H9 (cell line): Measurements from ENCODE around the gene SCNN1B. TPM values are rescaled to one million over a fixed set of nuclear protein-coding genes. Genes with fewer than 3 reads are reported as not detected.

Source experiments
- DNase-seq: peaks from one replicate; pipeline ENCODE4 v3.0.0-alpha.2; 2017
- H2AFZ ChIP-seq: one replicate; pipeline ENCODE4 v1.6.1; 2013; ENCODE audit warnings: mild to moderate bottlenecking, low read length, control low read depth, moderate library complexity
- H2AK5ac ChIP-seq: 2 replicates; pipeline ENCODE4 v1.6.1; 2013; ENCODE audit warnings: low read length, control low read depth, mixed read lengths; ENCODE audit not compliant: insufficient read length
- H2BK120ac ChIP-seq: one replicate; pipeline ENCODE4 v1.6.1; 2013; ENCODE audit warnings: low read depth, mild to moderate bottlenecking, low read length, control low read depth, inconsistent platforms; ENCODE audit not compliant: poor library complexity, severe bottlenecking
- H2BK12ac ChIP-seq: 2 replicates; pipeline ENCODE4 v1.6.1; 2013; ENCODE audit warnings: low read length, control low read depth, mixed read lengths, low read depth; ENCODE audit not compliant: insufficient read length
- H2BK15ac ChIP-seq: 2 replicates; pipeline ENCODE4 v1.6.1; 2013; ENCODE audit warnings: low read depth, low read length, control low read depth
- H2BK20ac ChIP-seq: one replicate; pipeline ENCODE4 v1.6.1; 2013; ENCODE audit warnings: low read depth, mild to moderate bottlenecking, low read length, control low read depth, inconsistent platforms; ENCODE audit not compliant: poor library complexity, severe bottlenecking
- H2BK5ac ChIP-seq: 2 replicates; pipeline ENCODE4 v1.6.1; 2013; ENCODE audit warnings: low read length, control low read depth, mixed read lengths; ENCODE audit not compliant: insufficient read length
- H3K14ac ChIP-seq: 2 replicates; pipeline ENCODE4 v1.6.1; 2013; ENCODE audit warnings: low read length, control low read depth; ENCODE audit not compliant: insufficient read depth
- H3K18ac ChIP-seq: 2 replicates; pipeline ENCODE4 v1.6.1; 2013; ENCODE audit warnings: low read depth, mild to moderate bottlenecking, mixed read lengths, low read length, control low read depth; ENCODE audit not compliant: insufficient read length
- H3K23ac ChIP-seq: 2 replicates; pipeline ENCODE4 v1.6.1; 2013; ENCODE audit warnings: low read length, control low read depth, mixed read lengths, low read depth; ENCODE audit not compliant: insufficient read length
- H3K23me2 ChIP-seq: 2 replicates; pipeline ENCODE4 v1.6.1; 2013; ENCODE audit warnings: low read depth, mild to moderate bottlenecking, mixed read lengths, low read length, control low read depth; ENCODE audit not compliant: insufficient read length, poor library complexity, severe bottlenecking
- H3K27ac ChIP-seq: 2 replicates; pipeline ENCODE4 v1.5.1; 2013; ENCODE audit warnings: low read length, control low read depth, mixed read lengths, low read depth; ENCODE audit not compliant: insufficient read length
- H3K27me3 ChIP-seq: 2 replicates; pipeline ENCODE4 v1.6.1; 2013; ENCODE audit warnings: low read length, control low read depth, inconsistent platforms; ENCODE audit not compliant: insufficient read depth
- H3K4ac ChIP-seq: 2 replicates; pipeline ENCODE4 v1.6.1; 2013; ENCODE audit warnings: low read depth, mild to moderate bottlenecking, control low read depth, inconsistent platforms, low read length, moderate library complexity
- H3K4me1 ChIP-seq: 2 replicates; pipeline ENCODE4 v1.6.1; 2013; ENCODE audit warnings: low read length, control low read depth, inconsistent platforms; ENCODE audit not compliant: insufficient read depth
- H3K4me2 ChIP-seq: 2 replicates; pipeline ENCODE4 v1.6.1; 2013; ENCODE audit warnings: low read length, control low read depth, mixed read lengths; ENCODE audit not compliant: insufficient read length, insufficient read depth
- H3K56ac ChIP-seq: 2 replicates; pipeline ENCODE4 v1.6.1; 2013; ENCODE audit warnings: low read depth, mild to moderate bottlenecking, mixed read lengths, low read length, control low read depth; ENCODE audit not compliant: insufficient read length
- H3K79me1 ChIP-seq: 2 replicates; pipeline ENCODE4 v1.6.1; 2013; ENCODE audit warnings: low read depth, mild to moderate bottlenecking, moderate library complexity, low read length, control low read depth, inconsistent platforms; ENCODE audit not compliant: insufficient read depth, poor library complexity, severe bottlenecking
- H3K79me2 ChIP-seq: 2 replicates; pipeline ENCODE4 v1.6.1; 2013; ENCODE audit warnings: low read length, control low read depth, inconsistent platforms; ENCODE audit not compliant: insufficient read depth
- H3K9ac ChIP-seq: 2 replicates; pipeline ENCODE4 v1.6.1; 2013; ENCODE audit warnings: low read length, control low read depth, mixed read lengths; ENCODE audit not compliant: insufficient read length; ENCODE audit errors: extremely low read depth
- H3K9me3 ChIP-seq: one replicate; pipeline ENCODE4 v1.6.1; 2013; ENCODE audit warnings: low read depth, low read length, inconsistent platforms; ENCODE audit not compliant: control insufficient read depth
- H3T11ph ChIP-seq: one replicate; pipeline ENCODE4 v1.6.1; 2013; ENCODE audit warnings: mild to moderate bottlenecking, low read length, control low read depth, inconsistent platforms
- H4K20me1 ChIP-seq: one replicate; pipeline ENCODE4 v1.6.1; 2013; ENCODE audit not compliant: control insufficient read depth, insufficient read length, insufficient read depth
- H4K5ac ChIP-seq: 2 replicates; pipeline ENCODE4 v1.6.1; 2013; ENCODE audit warnings: low read depth, mild to moderate bottlenecking, mixed read lengths, low read length, control low read depth; ENCODE audit not compliant: insufficient read length
- H4K8ac ChIP-seq: replicated peaks from 2 replicates; pipeline ENCODE4 v1.6.1; 2013; ENCODE audit warnings: low read length, control low read depth, mixed read lengths, low read depth; ENCODE audit not compliant: insufficient read length
- H4K91ac ChIP-seq: 2 replicates; pipeline ENCODE4 v1.6.1; 2013; ENCODE audit warnings: low read depth, mild to moderate bottlenecking, moderate library complexity, mixed read lengths, low read length, control low read depth; ENCODE audit not compliant: insufficient read length
- H3K27ac Mint-ChIP-seq, 3 experiments: 2 replicates in 2 of 3; 3 replicates in 1 of 3; pipeline ENCODE4 v1.8.0; 2020 to 2021; ENCODE audit warnings: mixed read lengths in 3 of 3, mild to moderate bottlenecking in 1 of 3, moderate library complexity in 1 of 3
- H3K27me3 Mint-ChIP-seq: 2 replicates; pipeline ENCODE4 v1.8.0; 2021; ENCODE audit warnings: low read depth, mild to moderate bottlenecking, moderate library complexity, mixed read lengths
- H3K36me3 Mint-ChIP-seq, 3 experiments: 2 replicates in 2 of 3; 3 replicates in 1 of 3; pipeline ENCODE4 v1.8.0; 2020 to 2021; ENCODE audit warnings: low read depth in 3 of 3, mixed read lengths in 3 of 3; ENCODE audit not compliant: insufficient read depth in 1 of 3
- H3K4me1 Mint-ChIP-seq, 2 experiments: 2 replicates each; pipeline ENCODE4 v1.8.0; 2020; ENCODE audit warnings: mixed read lengths in 2 of 2
- H3K4me3 Mint-ChIP-seq, 2 experiments: 2 replicates in 1 of 2; 3 replicates in 1 of 2; pipeline ENCODE4 v1.8.0; 2020 to 2021; ENCODE audit warnings: mild to moderate bottlenecking in 2 of 2, mixed read lengths in 2 of 2, moderate library complexity in 1 of 2
- H3K9me3 Mint-ChIP-seq, 2 experiments: 2 replicates in 1 of 2; 3 replicates in 1 of 2; pipeline ENCODE4 v1.8.0; 2020; ENCODE audit warnings: mild to moderate bottlenecking in 2 of 2, mixed read lengths in 2 of 2, moderate library complexity in 1 of 2
- WGBS: extraction: QIAGEN DNeasy Blood & Tissue Kit; methylation state at CpG from one replicate; pipeline ENCODE4 v1.1.7; 2013; ENCODE audit warnings: missing lambda C conversion rate, low lambda C conversion rate, mixed read lengths; ENCODE audit not compliant: insufficient read length; ENCODE audit errors: extremely low coverage; 5-methylcytosine and 5-hydroxymethylcytosine counted together
- total RNA-seq: library from RNA; stranded (reverse); gene quantifications from 2 replicates; pipeline ENCODE4 v1.2.1, GENCODE V29; 2021
- TF ChIP-seq, protein P1 (sequence below): fragments of 200-600 bp; sonication (generic); conservative IDR thresholded peaks from 3 replicates; pipeline ENCODE4 v1.8.0; 2021; ENCODE audit warnings: antibody characterized with exemption, mild to moderate bottlenecking

Gene SCNN1B
- total RNA-seq, 1 experiment from 2014 or later = 0.11 TPM

- Histone ChIP-seq H2BK12ac (no peak overlapping the region), H4K91ac (no peak overlapping the region), H3K18ac (no peak overlapping the region), H3T11ph (no peak overlapping the region), H3K23me2 (no peaks in the 10 kb centered on the region), H2AFZ (no peak overlapping the region), H2BK15ac (no peak overlapping the region), H4K20me1 (no peaks in the 10 kb centered on the region), H3K79me2 (no peaks in the 10 kb centered on the region), H3K27ac (no peak overlapping the region), H3K23ac (no peak overlapping the region), H4K8ac (no peak overlapping the region), H3K4me2 (no peak overlapping the region), H3K79me1 (no peaks in the 10 kb centered on the region), H3K4me1 (no peaks in the 10 kb centered on the region), H3K9ac (no peak overlapping the region), H2BK120ac (no peak overlapping the region), H3K9me3 (no peaks in the 10 kb centered on the region), H3K4ac (no peak overlapping the region), H2AK5ac (no peak overlapping the region), H3K56ac (no peak overlapping the region), H2BK20ac (no peak overlapping the region), H4K5ac (no peak overlapping the region), H3K14ac (no peak overlapping the region), H2BK5ac (no peak overlapping the region), H3K27me3 (no peaks in the 10 kb centered on the region)
- Mint-ChIP-seq H3K4me3 (no peak overlapping the region), H3K27me3 (peaks cover 5% of the 10 kb centered on the region), H3K36me3 (no peaks in the 10 kb centered on the region), H3K9me3 (no peaks in the 10 kb centered on the region; a peak in 1 of 5 replicates), H3K27ac (no peak overlapping the region), H3K4me1 (no peaks in the 10 kb centered on the region)
- WGBS = no CpG with 5 or more reads among the region's 1 CpG
- DNase-seq = no peak
- TF ChIP-seq, protein P1, sequence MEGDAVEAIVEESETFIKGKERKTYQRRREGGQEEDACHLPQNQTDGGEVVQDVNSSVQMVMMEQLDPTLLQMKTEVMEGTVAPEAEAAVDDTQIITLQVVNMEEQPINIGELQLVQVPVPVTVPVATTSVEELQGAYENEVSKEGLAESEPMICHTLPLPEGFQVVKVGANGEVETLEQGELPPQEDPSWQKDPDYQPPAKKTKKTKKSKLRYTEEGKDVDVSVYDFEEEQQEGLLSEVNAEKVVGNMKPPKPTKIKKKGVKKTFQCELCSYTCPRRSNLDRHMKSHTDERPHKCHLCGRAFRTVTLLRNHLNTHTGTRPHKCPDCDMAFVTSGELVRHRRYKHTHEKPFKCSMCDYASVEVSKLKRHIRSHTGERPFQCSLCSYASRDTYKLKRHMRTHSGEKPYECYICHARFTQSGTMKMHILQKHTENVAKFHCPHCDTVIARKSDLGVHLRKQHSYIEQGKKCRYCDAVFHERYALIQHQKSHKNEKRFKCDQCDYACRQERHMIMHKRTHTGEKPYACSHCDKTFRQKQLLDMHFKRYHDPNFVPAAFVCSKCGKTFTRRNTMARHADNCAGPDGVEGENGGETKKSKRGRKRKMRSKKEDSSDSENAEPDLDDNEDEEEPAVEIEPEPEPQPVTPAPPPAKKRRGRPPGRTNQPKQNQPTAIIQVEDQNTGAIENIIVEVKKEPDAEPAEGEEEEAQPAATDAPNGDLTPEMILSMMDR = no peak
Measured at GRCh38 chr16:23257682-23258081, 44.4 kb upstream of the SCNN1B start.
